ENCODE results near the gene CLIC4. TPM values are rescaled to one million over a fixed set of nuclear protein-coding genes. Genes with fewer than 3 reads are reported as not detected.
A peak's percentile ranks its signal among the peaks of the same experiment; 100 is the strongest.

CLIC4 gene
- polyA plus RNA-seq, 3 donors, result 9.7 to 38.1 (median 24.6) TPM

DNA sequence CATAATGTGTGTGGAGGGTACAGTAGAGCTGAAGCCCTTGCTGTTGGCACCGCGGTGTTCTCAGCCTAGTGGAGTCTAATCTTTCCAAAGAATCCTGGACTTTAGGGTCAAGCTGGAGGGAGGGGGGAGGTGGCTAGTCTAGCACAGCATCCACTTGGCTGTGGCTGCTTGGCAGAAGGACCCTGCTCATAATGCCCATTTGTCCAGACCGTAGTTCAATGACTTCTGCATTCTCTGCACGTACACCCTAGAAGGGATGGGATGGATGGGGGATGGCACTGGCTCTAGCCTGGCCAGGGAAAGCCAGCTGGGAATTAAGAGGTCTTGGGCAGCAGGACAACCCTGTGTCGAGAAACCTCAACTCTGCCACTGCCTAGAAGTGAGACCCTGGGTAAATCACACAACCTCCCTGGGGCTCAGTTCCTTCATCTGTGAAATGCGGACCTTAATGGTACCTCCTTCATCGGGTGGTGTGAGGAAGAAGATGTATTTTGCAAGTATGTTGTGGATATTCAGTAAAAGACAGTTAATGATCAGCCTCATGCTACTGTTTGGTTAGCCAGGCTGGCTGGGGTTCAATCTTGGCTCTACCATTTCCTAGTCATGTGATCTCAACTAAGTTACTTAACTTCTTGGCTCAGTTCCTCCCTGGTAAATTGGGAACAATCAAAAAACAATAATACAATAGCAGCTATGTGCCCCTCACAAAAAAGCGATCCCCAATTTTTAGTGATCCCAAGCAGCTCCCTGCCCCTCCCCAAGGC, 27.2 kb upstream of the CLIC4 start:
- H3K36me3 Mint-ChIP-seq, result no peaks in the 10 kb centered on the region
- no peaks in the 10 kb centered on the region for H3K79me2 ChIP-seq (ENCODE audit: insufficient read depth, low read length)
- no peak overlapping the region for H3K4me3 Mint-ChIP-seq
- H3K9me3 ChIP-seq (replicated peaks in 1 of 2; ENCODE audit: control insufficient read depth in 1 of 2, insufficient read depth in 1 of 2, low read length in 2 of 2), result no peaks in the 10 kb centered on the region
- DNase-seq, result no peak
- no peak overlapping the region for H2AFZ ChIP-seq (ENCODE audit: insufficient read depth, low read depth, low read length, poor library complexity, severe bottlenecking)
- no peak overlapping the region for H3K4me2 ChIP-seq (replicated peaks; ENCODE audit: extremely low read depth, low read length, poor library complexity, severe bottlenecking)
- H3K27ac Mint-ChIP-seq, result peak overlapping the region in 2 of 7 donors; percentile 10 to 65
- no peak overlapping the region for H3K4me3 ChIP-seq (replicated peaks in 1 of 3; ENCODE audit: low read depth in 2 of 3, low read length in 3 of 3)
- H3K27me3 Mint-ChIP-seq (ENCODE audit: low read depth in 3 of 3), result peaks cover 0 to 5% (median 4%) of the 10 kb centered on the region in 3 donors
- peaks cover 38% of the 10 kb centered on the region for H3K4me1 Mint-ChIP-seq
- no peak overlapping the region for H3K9ac ChIP-seq (ENCODE audit: insufficient read depth, low read length, poor library complexity, severe bottlenecking)
- H3K9me3 Mint-ChIP-seq, result peaks cover 0 to 4% (median 3%) of the 10 kb centered on the region in 7 donors
- intact Hi-C loops (cut with micrococcal nuclease), result no loop called here
- H3K36me3 ChIP-seq (replicated peaks in 1 of 2; ENCODE audit: control insufficient read depth in 1 of 2, insufficient read depth in 2 of 2, low read length in 2 of 2), result no peaks in the 10 kb centered on the region
- H3K4me1 ChIP-seq (ENCODE audit: control insufficient read depth in 1 of 2, insufficient read depth in 2 of 2, low read length in 2 of 2), result peaks cover 27 to 32% of the 10 kb centered on the region in 2 donors
- TF ChIP-seq, protein P1, sequence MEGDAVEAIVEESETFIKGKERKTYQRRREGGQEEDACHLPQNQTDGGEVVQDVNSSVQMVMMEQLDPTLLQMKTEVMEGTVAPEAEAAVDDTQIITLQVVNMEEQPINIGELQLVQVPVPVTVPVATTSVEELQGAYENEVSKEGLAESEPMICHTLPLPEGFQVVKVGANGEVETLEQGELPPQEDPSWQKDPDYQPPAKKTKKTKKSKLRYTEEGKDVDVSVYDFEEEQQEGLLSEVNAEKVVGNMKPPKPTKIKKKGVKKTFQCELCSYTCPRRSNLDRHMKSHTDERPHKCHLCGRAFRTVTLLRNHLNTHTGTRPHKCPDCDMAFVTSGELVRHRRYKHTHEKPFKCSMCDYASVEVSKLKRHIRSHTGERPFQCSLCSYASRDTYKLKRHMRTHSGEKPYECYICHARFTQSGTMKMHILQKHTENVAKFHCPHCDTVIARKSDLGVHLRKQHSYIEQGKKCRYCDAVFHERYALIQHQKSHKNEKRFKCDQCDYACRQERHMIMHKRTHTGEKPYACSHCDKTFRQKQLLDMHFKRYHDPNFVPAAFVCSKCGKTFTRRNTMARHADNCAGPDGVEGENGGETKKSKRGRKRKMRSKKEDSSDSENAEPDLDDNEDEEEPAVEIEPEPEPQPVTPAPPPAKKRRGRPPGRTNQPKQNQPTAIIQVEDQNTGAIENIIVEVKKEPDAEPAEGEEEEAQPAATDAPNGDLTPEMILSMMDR (IDR thresholded peaks at IDR 0.05), result no peak
- WGBS (ENCODE audit: insufficient coverage), result 100% methylated on average over 2 of the region's 8 CpGs
- H4K20me1 ChIP-seq (ENCODE audit: insufficient read depth, low read length), result no peaks in the 10 kb centered on the region
- no peak overlapping the region for H3K27ac ChIP-seq (ENCODE audit: low read depth in 1 of 2, low read length in 2 of 2)
- H3K27me3 ChIP-seq (ENCODE audit: control insufficient read depth in 2 of 2, insufficient read depth in 2 of 2, low read length in 2 of 2), result no peaks in the 10 kb centered on the region

DNA sequence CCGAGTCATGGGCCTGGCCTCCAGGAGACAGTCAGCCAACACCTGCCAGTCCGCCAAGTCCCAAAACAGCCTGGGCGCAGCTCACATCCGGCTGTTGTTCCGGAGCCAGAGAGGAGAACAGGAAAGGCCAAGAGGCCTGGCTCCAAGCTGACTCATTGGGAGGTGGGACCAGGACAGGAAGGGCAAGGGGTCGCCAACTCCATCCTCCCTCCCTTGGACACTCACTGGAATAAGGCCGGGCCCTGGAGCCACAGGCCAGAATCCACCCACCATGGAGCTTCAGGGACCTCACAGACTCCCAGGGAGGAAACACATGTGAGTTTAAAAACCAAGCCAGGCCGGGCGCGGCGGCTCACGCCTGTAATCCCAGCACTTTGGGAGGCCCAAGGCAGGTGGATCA, 25.1 kb upstream of the CLIC4 start:
- Mint-ChIP-seq H3K27ac (peak overlapping the region in 2 of 7 donors; percentile 16 to 19), H3K27me3 (ENCODE audit: low read depth in 3 of 3) (peaks cover 0 to 5% (median 4%) of the 10 kb centered on the region in 3 donors), H3K4me3 (peak overlapping the region in 1 of 2 donors; percentile 7), H3K9me3 (peaks cover 0 to 4% (median 3%) of the 10 kb centered on the region in 7 donors), H3K36me3 (no peaks in the 10 kb centered on the region), H3K4me1 (peaks cover 34% of the 10 kb centered on the region)
- H3K9ac ChIP-seq (ENCODE audit: insufficient read depth, low read length, poor library complexity, severe bottlenecking), result no peak overlapping the region
- H3K79me2 ChIP-seq (ENCODE audit: insufficient read depth, low read length), result no peaks in the 10 kb centered on the region
- TF ChIP-seq, protein P1 (IDR thresholded peaks at IDR 0.05), result no peak
- H3K9me3 ChIP-seq (replicated peaks in 1 of 2; ENCODE audit: control insufficient read depth in 1 of 2, insufficient read depth in 1 of 2, low read length in 2 of 2), result no peaks in the 10 kb centered on the region
- DNase-seq, result no peak
- no peak overlapping the region for H3K4me3 ChIP-seq (replicated peaks in 1 of 3; ENCODE audit: low read depth in 2 of 3, low read length in 3 of 3)
- no peaks in the 10 kb centered on the region for H3K36me3 ChIP-seq (replicated peaks in 1 of 2; ENCODE audit: control insufficient read depth in 1 of 2, insufficient read depth in 2 of 2, low read length in 2 of 2)
- H3K27me3 ChIP-seq (ENCODE audit: control insufficient read depth in 2 of 2, insufficient read depth in 2 of 2, low read length in 2 of 2), result no peaks in the 10 kb centered on the region
- peak overlapping the region in 1 of 2 donors; percentile 7 for H3K27ac ChIP-seq (ENCODE audit: low read depth in 1 of 2, low read length in 2 of 2)
- peak overlapping the region; percentile 46 for H2AFZ ChIP-seq (ENCODE audit: insufficient read depth, low read depth, low read length, poor library complexity, severe bottlenecking)
- H3K4me1 ChIP-seq (ENCODE audit: control insufficient read depth in 1 of 2, insufficient read depth in 2 of 2, low read length in 2 of 2), result peaks cover 21 to 37% of the 10 kb centered on the region in 2 donors
- H4K20me1 ChIP-seq (ENCODE audit: insufficient read depth, low read length), result no peaks in the 10 kb centered on the region
- WGBS (ENCODE audit: insufficient coverage), result 57% methylated on average over 9 of the region's 12 CpGs
- H3K4me2 ChIP-seq (replicated peaks; ENCODE audit: extremely low read depth, low read length, poor library complexity, severe bottlenecking), result peak overlapping the region; percentile 39
- intact Hi-C loops (cut with micrococcal nuclease), result no loop called here
